Esophagus squamous epithelium (tissue), 4 donors: Measurements from ENCODE around the gene KCNS1.

Source experiments
- CTCF ChIP-seq, 6 experiments: fragments of 450-650 bp in 4 of 6; fragments of 200-600 bp in 2 of 6; sonication (generic) in 2 of 6; IDR thresholded peaks; one replicate each; pipeline ENCODE4 v1.5.1; 2016 to 2019; ENCODE audit warnings: antibody characterized with exemption in 6 of 6, mild to moderate bottlenecking in 4 of 6, moderate library complexity in 4 of 6
- POLR2A ChIP-seq, 4 donors: fragments of 450-650 bp; IDR thresholded peaks; one replicate each; pipeline ENCODE4 v1.6.1; 2017; ENCODE audit warnings: antibody characterized with exemption in 4 of 4, mild to moderate bottlenecking in 4 of 4, moderate library complexity in 3 of 4

- TF ChIP-seq CTCF (IDR thresholded peaks at IDR 0.05) (no peak), POLR2A (IDR thresholded peaks at IDR 0.05) (no peak)
Observed at GRCh38 chr20:45094201-45094600, 6.7 kb downstream of the KCNS1 start.
